HG03571 (cell line): ENCODE measurements around the gene ARMC2.
A peak's percentile ranks its signal among the peaks of the same experiment; 100 is the strongest.
"Not testable (repeated sequence)": the region's sequence is repeated elsewhere in the genome, so short reads cannot be mapped to it uniquely, and the experiment has no call there.

ENCODE experiments used
- ATAC-seq: cut with Tn5 transposase; IDR thresholded peaks from one replicate; pipeline ENCODE4 v1.9.1; 2021; ENCODE audit not compliant: unreplicated experiment

Gene ARMC2

DNA sequence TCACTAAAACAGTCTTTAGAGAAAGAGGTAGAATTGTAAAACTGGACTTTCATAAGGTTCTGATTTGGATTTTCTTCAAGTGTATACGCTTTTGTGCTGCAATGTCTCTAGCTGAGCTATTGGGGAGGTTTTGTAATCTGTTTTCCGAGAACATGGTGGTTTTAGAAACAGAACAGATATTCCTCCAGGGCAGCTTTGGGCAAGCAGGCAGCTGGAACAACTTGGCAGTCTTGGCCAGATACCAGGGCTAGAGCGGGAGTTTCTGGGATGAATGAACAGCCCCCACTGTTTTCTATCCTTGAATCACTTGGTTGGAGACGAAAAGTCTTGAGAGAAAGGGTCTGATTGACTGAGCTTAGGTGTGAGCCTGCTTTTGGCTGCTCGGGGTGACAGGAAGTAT is 17.1 kb upstream of the ARMC2 start:
- ATAC-seq: no peak

- ATAC-seq: no peak
These were observed 15.5 kb upstream of the ARMC2 start for GRCh38 chr6:108832738-108833137.

GRCh38 chr6:108835218-108835850 is 12.9 kb upstream of the ARMC2 start:
- ATAC-seq: peak; percentile 69

DNA sequence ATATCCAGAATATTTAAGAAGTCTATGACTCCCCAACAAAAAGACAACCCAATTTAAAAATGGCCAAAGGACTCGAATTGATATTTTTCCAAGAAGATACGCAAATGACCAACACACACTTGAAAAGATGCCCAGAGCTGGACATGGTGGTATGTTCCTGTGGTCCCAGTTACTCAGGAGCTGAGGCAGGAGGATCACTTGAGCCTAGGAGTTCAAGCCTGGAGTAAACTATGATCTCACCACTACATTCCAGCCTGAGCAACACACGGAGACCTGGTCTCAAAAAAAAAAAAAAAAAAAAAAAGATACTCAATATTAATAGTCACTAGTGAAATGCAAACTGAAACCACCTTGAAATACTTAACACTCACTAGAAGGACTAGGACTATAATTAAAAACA is 12.2 kb upstream of the ARMC2 start:
- ATAC-seq: no peak

- no peak for ATAC-seq
These were observed 10.8 kb upstream of the ARMC2 start for GRCh38 chr6:108837236-108837971.

DNA sequence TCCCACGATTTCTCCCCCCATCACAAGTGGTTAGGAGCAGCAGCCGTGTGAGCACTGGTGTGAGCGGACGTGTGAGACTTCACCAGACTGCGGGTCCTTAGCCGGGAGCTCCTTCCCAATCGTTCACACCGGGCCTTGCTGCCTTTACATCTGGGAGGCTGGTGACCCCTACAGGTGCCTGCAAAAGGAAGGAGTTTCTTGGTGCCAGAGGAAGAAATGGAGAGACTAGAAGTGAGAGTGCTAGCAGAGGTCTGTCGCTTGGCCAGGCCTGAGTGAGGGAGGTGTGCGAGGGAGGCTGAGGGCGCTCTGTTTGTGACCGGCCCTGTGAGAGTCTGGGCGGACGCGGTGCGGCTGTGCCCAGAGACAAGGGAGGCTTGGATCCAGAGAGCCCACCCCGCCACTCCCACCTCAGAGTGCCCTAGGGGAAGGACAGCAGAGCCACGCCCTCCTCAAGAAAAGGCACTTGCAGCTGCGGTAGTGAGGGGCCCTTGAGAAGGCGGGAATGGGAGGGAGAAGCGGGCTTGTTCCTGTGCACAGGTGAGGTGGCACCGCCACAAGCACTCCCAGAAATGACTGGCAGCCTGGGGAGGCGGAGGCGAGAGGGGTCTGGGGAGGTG is 10.0 kb upstream of the ARMC2 start:
- ATAC-seq: no peak

GRCh38 chr6:108839083-108839642 is 9.1 kb upstream of the ARMC2 start:
- ATAC-seq: no peak

- ATAC-seq: no peak
These were observed 7.3 kb upstream of the ARMC2 start for GRCh38 chr6:108840919-108841318.

- ATAC-seq: no peak
These were observed 6.8 kb upstream of the ARMC2 start for GRCh38 chr6:108841377-108841855.

- no peak for ATAC-seq
These were observed 4.1 kb upstream of the ARMC2 start for GRCh38 chr6:108844135-108844534.

GRCh38 chr6:108845145-108845544 is 3.1 kb upstream of the ARMC2 start:
- no peak for ATAC-seq

DNA sequence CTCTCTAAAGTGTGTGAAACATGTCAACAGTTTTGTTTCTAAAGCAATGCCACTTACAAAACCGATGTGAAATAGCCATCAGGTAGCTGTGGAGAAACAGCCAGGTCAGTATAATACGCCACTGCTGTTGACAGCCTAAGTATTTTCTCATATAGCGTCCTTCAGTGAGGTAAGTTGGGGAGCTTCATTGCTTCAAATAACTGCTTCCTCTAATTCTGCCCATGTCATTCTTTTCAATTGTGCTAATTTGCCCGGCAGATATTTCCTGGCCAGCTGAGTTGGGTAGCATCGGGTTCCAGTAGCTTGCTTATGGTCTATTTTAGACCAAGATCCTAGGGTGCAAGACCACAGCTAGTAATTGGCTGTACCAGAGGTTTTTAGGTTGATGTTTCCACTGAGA is 2.1 kb upstream of the ARMC2 start:
- no peak for ATAC-seq

DNA sequence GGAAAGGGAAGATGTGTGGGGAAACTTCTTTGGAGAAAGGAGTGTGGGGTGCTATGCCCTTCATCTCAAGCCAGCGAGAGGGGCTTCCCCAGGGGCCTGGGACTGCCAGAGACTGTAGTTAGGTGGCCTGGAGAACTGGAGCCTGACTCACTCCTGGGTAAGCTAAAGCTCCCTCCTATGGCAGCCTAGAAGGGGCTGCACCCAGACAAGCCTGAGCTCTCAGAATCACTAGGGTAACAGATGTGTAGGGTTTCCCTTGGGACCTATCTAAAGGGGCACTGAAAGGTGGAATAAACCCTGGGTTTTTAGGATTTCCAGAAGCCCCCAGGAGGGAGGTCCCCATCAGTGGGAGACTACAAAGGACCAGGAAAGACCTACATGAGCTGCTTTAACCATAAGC is 1.6 kb upstream of the ARMC2 start:
- no peak for ATAC-seq

DNA sequence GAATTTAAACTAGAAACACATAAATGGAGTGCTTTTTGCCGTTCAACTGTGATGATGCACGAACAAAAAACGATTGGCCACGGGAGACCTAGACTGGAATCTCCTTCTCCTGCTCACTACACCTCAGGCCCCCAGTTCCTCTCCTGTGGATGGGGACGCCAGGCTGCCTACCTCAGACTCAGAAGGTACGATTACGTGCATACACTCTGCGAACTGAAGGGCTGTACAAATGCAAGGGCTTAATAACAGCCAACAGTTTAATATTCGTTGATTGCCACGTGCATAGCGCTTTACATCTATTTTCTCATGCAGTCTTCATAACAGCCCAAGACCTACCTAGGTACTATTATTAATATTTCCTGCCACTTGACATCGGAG is 495 bp upstream of the ARMC2 start:
- no peak for ATAC-seq

- no peak for ATAC-seq
These were observed 2.6 kb downstream of the ARMC2 start for GRCh38 chr6:108850669-108851465.

GRCh38 chr6:108851756-108852155 is 3.5 kb downstream of the ARMC2 start:
- ATAC-seq: no peak

- no peak for ATAC-seq
These were observed 4.9 kb downstream of the ARMC2 start for GRCh38 chr6:108853077-108853476.

DNA sequence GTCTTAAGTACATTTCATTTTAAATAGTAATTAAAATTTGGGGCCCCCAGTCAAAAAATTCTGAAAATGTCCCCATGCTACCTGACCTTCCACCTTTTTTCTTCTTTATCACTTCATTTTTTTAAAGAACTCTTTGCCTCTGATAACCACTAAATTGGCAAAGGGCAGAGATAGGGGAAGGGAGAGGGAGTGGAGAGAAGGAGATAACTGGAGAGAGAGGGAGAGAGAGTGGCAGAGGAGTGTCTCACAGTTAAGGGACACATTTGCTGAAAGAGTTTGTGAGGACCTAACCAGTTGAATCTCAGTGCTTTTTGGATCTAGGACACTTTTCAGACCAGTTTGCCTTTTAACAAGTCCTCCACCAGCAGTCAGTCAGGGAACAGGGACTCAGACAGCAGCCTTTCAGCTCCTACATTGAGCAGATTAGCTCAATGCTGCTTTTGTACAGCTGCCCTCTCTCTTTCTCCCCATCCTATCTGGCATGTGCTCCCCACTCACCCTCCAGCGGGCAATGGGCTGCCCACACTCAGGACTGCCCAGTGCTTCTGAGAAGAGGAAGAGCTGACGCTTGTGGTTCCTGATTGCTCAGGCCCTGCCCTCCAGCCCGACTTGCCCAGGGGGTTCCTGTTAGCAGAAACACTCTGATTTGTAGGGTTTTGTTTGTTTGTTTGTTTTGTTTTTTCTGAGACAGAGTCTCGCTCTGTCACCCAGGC is 14.4 kb downstream of the ARMC2 start:
- no peak for ATAC-seq

- not testable (repeated sequence) for ATAC-seq
These were observed 17.6 kb downstream of the ARMC2 start for GRCh38 chr6:108865751-108866286.

GRCh38 chr6:108866798-108867197 is 18.6 kb downstream of the ARMC2 start:
- ATAC-seq: no peak
